IPS-NIHi11 (cell line): ENCODE data around the gene XYLT2.
A peak's percentile ranks its signal among the peaks of the same experiment; 100 is the strongest.

Source experiments
- DNase-seq: peaks from one replicate; pipeline ENCODE4 v3.0.0; 2012; ENCODE audit warnings: mixed read lengths, low spot score

XYLT2 gene

GRCh38 chr17:50348522-50349242, 2.8 kb downstream of the XYLT2 start:
- no peak for DNase-seq

DNA sequence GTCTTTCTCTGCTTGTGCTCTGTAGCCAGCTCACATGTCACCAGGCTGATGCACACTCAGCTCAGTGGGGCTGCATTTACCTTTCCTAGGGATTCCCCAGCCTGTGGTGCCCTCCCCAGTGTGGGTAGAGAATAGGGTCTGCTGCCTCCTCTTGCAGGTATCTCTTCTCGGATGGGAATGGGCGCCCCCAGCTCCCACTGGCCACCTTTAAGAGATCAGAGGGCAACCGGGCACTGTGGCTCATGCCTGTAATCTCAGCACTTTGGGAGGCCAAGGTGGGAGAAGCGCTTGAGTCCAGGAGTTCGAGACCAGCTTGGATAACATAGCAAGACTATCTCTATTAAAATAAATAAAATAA, 3.3 kb downstream of the XYLT2 start:
- DNase-seq = no peak

DNA sequence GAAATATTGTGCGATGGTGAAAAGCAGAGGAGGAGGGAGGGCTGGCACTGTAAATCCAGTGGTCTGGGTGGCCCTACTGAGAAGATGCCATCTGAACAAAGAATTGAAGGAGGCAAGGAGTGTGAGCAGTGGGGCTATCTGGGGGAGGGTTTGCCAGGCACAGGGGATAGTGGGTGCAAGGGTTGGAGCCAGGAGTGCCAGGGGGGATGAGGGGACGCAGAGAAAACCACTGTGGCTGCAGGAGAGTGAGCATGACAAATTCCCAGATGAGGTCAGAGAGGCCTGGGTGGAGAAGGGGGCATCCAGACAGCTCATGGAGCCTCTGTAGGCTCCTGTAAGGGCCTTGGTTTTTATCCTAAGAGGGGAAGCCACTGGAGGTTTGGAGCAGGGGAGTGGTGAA, 4.8 kb downstream of the XYLT2 start:
- no peak for DNase-seq

DNA sequence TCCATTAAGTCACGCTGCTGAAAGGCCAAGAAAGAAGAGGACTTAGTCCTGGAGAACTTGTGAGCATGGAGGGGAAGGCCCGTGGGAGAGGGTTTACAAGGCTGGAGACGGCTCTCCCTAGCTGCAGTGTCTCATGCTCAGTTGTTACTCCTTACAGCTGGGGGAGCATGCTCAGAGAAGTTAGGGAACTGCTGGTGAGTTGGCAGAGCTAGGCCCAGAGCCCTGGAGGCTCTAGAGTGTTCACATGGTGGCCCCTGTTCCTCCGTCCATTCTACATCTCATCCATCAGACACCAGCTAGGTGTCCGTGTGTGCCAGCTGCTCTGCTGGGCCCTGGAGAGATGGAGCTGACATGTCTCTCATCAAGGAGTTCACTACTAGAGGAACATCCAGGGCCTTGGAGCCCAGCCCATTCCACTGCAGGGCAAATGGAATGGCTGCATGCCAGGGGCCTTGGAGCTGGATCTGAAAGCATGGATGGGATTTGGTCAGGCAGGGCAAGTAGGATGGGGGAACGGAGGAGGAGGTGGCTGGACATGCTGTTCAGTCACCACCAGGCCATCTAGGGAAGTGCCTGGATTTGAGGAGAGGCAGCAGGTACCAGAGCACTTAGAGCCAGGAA, 6.3 kb downstream of the XYLT2 start:
- no peak for DNase-seq

DNA sequence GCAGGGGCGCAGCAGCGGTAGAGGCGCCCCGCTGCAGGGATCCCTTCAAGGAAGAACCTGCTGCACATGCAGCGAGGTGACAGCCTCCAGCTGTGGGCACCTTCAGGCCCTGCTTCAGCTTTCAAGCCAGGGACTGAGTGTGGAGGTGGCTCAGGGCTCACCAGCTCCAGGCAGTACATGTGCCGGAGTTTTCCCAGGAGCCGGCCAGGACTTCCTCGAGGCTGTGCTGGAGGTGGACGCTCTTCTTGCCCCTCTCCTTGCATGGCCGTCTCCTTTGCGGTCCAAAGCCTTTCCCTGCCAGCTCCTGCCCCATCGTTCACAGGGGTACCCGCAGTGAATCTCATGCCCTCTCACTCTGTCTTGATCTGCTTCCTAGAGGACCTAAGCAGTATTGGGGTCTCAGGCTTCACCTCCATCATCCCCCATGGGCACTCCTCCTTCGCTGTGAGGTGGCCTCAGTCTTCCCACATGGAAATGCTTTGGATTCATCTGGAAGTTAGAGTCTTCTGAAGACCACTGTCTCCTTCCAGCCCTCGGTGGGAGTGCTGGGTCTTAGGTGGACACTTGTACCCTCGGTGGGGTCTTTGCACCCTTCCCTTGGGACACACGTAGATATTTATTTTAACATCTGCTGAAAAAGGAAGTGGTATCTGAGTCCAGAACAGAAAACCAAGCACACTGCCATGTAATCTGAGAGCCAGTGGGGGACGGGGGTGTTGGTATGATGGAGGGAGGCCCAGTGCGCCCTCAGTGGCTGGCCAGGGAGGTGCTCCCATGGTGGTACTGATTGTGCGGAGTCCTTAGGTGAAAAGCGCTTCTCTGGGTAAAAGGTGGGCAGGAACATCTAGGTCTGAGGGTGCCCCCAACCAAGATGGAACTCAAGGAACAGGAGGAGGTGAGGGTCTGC, 7.0 kb downstream of the XYLT2 start:
- DNase-seq = no peak

DNA sequence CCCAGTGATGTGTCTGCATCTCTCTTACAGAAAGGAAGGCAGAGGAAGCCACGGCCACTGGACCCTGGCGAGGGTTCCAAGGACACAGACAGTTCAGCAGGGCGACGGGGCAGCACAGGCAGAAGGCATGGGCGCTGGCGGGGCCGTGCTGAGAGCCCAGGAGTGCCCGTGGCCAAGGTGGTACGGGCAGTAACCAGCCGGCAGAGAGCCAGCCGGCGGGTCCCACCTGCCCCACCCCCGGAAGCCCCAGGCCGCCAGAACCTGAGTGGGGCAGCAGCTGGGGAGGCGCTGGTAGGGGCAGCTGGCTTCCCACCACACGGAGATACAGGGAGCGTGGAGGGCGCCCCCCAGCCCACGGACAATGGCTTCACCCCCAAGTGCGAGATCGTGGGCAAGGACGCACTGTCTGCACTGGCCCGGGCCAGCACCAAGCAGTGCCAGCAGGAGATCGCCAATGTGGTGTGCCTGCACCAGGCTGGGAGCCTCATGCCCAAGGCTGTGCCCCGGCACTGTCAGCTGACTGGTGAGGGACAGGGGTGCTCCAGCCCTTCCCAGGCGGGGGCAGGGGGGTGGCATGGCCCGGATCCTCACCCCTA, 7.8 kb downstream of the XYLT2 start:
- DNase-seq = no peak

DNA sequence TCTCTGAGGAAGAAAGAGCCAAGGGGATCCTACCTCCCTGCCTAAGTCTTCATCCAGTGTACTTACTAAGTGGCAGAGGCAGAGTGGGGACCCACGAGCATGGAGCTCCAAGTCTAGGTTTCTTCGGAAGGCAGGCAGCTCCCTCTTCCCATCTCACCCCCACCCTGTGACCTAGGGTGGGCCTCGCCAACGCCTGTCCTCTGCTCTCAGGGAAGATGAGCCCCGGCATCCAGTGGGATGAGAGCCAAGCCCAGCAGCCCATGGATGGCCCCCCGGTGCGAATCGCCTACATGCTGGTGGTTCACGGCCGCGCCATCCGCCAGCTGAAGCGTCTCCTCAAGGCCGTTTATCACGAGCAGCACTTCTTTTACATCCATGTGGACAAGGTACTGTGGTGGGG, 8.3 kb downstream of the XYLT2 start:
- no peak for DNase-seq

GRCh38 chr17:50354776-50355175, 8.8 kb downstream of the XYLT2 start:
- DNase-seq = no peak

DNA sequence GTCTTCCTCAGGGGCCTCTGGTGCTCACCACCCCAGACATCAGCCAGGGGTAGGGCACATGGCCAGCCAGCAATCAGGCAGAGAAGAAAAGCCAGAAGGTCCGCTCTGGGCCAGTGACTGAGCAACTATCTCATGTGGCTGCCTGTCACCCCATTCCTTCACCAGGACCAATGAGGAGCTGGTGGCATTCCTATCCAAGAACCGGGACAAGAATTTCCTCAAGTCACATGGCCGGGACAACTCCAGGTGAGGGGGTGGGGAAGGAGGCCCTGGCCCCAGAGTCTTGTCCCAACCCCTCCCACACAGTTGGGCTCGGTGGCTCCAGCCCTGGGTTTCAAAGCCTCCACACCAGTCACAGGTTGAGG, 9.4 kb downstream of the XYLT2 start:
- no peak for DNase-seq

GRCh38 chr17:50355701-50356341, 9.9 kb downstream of the XYLT2 start:
- no peak for DNase-seq

GRCh38 chr17:50356418-50356817, 10.5 kb downstream of the XYLT2 start:
- DNase-seq = no peak

DNA sequence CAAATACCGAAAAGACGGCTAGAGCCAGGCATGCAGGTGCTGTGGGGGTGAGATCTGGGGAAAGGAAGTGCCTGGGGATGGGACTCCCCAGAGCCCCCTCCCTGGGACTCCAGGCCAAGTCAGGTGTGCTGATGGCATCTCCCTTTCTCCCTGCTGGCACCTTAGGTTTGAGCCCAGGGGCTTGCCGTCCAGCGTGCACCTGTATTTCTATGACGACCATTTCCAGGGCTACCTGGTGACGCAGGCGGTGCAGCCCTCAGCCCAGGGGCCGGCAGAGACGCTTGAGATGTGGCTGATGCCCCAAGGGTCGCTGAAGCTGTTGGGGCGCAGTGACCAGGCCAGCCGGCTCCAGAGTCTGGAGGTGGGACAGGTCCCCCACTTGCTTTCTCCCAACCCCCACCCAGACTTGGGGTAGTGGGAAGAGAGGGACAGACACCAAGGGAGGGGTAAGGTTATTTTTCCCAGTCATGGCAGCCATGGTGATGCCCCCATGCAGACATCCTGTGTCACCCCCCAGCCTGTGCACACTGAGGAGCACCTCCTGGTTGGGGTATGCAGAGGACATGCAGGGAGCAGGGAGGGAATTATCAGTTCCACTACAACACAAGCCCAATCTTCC, 11.1 kb downstream of the XYLT2 start:
- DNase-seq = no peak

DNA sequence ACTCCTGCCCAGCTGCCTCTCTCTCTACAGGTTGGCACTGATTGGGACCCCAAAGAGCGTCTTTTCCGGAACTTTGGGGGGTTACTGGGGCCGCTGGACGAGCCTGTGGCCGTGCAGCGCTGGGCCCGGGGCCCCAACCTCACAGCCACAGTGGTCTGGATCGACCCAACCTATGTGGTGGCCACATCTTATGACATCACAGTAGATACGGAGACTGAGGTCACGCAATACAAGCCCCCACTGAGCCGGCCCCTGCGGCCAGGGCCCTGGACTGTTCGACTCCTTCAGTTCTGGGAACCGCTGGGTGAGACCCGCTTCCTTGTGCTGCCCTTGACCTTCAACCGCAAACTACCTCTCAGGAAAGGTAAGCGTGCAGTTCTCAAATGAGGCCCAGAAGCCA, 12.3 kb downstream of the XYLT2 start:
- no peak for DNase-seq

DNA sequence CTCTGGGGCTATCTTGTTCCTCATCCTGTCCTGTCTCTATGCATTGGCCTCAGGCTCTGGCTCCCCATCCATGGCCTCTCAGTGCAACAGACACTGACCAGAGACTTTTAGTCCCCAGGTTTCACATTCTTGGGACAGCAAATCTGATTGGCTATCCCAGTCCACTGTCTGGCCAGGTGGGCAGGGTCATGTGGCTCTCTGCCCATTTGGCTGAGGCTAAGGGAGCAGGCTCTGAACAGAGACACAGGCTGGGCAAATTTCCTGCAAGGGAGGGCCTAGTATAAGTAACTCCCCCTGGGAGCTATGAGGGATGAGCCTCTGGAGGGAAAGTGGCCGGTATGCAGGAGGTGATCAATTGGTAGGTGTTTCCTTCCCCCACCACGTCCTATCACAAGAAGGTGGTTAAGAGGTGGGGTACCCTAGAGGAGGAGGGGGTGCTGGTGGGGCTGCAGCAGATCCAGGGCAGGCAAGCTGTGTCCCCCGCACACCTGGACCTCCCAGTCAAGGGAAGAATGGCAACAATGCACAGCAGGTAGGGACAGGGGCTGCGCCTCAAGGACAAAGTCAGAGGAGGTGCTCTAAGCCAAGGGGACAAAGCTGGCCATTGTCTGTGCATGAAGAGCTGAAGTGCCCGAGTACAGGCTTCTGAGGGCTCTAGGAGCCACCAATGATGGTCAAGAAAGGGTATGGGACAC, 13.2 kb downstream of the XYLT2 start:
- DNase-seq = no peak

GRCh38 chr17:50359998-50360461, 14.1 kb downstream of the XYLT2 start:
- DNase-seq = no peak

- no peak for DNase-seq
These were observed 14.7 kb downstream of the XYLT2 start for GRCh38 chr17:50360486-50361115.

GRCh38 chr17:50361561-50362480, 15.9 kb downstream of the XYLT2 start:
- peak; percentile 81 for DNase-seq

- DNase-seq = no peak
These were observed 16.7 kb downstream of the XYLT2 start for GRCh38 chr17:50362661-50363060.
